Astrocyte of the cerebellum (primary cell): Measurements from ENCODE around the gene NAT10.
"Not testable (repeated sequence)": the region's sequence is repeated elsewhere in the genome, so short reads cannot be mapped to it uniquely, and the experiment has no call there.

Source experiments
- DNase-seq: peaks from one replicate; pipeline ENCODE4 v3.0.0-alpha.2; 2011; ENCODE audit warnings: low read depth
- H3K4me3 ChIP-seq: 2 replicates; pipeline ENCODE4 v1.5.1; 2011; ENCODE audit warnings: mild to moderate bottlenecking, low read depth, low read length, moderate library complexity
- in situ Hi-C: cut with HindIII; loops from 2 replicates; pipeline ENCODE4 v1.10.0; 2017; ENCODE audit warnings: low sequenced_read_pairs
- TF ChIP-seq, protein P1 (sequence below): IDR thresholded peaks from 2 replicates; pipeline ENCODE4 v1.5.1; 2012; ENCODE audit warnings: low read length, low read depth, moderate library complexity, mild to moderate bottlenecking; ENCODE audit errors: missing control alignments

The NAT10 gene

DNA sequence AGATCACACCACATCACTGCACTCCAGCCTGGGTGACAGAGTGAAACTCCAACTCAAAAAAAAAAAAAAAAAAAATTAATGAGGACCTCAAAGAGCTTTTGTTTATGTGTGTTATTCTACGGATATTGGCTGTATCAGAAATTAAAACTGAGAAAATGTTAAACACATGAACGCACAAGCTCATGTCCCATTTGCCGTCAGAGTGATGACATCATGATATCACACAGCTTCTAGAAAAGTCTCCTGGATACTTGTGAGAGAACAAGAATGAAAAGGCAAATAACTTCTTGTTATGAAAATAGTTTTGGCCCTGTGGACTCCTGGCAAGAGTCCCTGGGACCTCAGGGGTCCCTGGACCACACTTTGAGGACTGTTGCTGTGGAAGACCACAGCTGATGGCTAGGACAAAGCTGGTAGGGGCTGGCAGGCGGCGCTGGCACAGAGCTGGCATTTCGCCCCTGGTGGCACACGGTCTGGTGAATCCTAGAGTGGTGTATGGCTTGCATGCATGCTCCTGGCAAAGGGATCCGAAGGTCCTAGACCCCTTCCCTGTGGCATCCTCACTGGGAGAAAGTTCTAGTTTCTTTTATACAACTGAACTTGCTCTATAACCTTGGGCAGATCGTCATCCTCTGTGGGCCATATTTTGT, 73.7 kb downstream of the NAT10 start:
- H3K4me3 ChIP-seq: no peak overlapping the region
- TF ChIP-seq, protein P1, sequence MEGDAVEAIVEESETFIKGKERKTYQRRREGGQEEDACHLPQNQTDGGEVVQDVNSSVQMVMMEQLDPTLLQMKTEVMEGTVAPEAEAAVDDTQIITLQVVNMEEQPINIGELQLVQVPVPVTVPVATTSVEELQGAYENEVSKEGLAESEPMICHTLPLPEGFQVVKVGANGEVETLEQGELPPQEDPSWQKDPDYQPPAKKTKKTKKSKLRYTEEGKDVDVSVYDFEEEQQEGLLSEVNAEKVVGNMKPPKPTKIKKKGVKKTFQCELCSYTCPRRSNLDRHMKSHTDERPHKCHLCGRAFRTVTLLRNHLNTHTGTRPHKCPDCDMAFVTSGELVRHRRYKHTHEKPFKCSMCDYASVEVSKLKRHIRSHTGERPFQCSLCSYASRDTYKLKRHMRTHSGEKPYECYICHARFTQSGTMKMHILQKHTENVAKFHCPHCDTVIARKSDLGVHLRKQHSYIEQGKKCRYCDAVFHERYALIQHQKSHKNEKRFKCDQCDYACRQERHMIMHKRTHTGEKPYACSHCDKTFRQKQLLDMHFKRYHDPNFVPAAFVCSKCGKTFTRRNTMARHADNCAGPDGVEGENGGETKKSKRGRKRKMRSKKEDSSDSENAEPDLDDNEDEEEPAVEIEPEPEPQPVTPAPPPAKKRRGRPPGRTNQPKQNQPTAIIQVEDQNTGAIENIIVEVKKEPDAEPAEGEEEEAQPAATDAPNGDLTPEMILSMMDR: no peak
- no peak for DNase-seq
- in situ Hi-C loops: no loop called here

DNA sequence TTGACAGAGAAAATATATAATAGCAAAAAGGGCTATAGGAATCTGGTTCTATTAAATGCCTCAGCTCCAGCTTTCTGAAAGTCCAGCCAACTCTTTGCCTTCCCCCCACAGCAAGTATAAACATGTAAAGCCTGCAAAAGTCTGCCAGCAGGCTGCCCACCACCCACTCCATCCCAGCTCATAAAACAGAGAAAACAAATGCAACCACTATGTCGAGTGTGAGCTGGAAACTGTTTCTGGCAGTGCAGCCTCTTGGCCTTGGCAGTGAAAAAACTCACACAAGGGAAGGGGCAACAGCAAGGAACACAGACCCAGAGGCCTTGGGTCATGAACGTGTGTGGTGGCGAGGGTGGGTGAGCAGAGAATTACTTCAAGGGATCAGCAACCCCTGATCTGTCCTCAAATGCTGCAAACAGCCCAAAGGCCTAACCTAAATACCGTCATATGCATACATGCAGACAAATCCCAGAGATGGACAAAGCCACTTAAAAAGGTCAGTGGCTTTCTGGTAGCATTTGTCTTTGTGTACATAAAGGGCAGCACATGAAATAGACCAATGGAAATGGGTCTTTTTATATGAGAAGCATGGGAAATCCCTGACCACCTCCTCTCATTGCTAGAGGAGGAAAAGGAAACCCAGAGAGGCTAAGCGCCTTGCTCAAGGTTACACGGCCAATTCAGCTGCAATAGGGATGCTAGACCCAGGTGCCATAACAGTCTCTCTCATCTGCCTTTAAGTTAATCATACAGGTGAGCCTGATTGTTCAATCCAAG, 74.8 kb downstream of the NAT10 start:
- H3K4me3 ChIP-seq: no peak overlapping the region
- no peak for DNase-seq
- in situ Hi-C loops: loop anchor here (5.0 kb wide), 2 partner anchors 107 to 172 kb away; no protein-coding TSS in a partner anchor
- TF ChIP-seq, protein P1: no peak

DNA sequence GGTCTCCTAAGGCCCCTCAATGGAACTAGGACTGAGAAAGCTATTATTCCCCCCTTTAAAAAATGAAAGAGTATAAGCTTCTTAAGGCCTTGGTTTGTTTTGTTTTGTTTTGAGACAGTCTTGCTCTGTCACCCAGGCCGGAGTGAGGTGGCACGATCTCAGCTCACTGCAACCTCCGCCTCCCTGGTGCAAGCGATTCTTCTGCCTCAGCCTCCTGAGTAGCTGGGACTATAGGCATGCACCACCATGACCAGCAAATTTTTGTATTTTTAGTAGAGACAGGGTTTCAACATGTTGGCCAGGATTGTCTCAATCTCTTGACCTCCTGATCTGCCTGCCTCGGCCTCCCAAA, 75.4 kb downstream of the NAT10 start:
- not testable (repeated sequence) for H3K4me3 ChIP-seq, DNase-seq
- in situ Hi-C loops: loop anchor here (5.0 kb wide), 2 partner anchors 107 to 172 kb away; no protein-coding TSS in a partner anchor

DNA sequence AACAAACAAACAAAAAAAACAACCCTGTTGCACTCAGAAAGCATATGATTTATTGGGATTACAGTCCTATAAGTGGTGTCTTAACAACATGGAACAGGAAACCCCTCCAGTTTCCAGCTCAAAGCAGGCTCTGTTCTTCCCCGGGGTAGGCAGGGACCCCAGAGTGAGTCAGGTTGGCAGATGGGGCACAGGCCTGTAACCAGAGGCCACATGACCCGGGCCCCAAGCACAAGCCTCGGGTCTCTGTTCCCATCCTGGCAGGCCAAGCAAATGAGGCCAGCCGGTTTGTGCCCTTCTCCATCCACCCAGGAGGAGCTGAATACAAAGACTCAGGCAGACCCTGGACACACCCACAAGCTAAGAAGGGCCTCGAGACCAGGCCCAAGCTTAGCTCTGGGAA, 75.8 kb downstream of the NAT10 start:
- in situ Hi-C loops: loop anchor here (5.0 kb wide), 2 partner anchors 106 to 171 kb away; no protein-coding TSS in a partner anchor
- H3K4me3 ChIP-seq: no peak overlapping the region
- DNase-seq: no peak
- TF ChIP-seq, protein P1: no peak

DNA sequence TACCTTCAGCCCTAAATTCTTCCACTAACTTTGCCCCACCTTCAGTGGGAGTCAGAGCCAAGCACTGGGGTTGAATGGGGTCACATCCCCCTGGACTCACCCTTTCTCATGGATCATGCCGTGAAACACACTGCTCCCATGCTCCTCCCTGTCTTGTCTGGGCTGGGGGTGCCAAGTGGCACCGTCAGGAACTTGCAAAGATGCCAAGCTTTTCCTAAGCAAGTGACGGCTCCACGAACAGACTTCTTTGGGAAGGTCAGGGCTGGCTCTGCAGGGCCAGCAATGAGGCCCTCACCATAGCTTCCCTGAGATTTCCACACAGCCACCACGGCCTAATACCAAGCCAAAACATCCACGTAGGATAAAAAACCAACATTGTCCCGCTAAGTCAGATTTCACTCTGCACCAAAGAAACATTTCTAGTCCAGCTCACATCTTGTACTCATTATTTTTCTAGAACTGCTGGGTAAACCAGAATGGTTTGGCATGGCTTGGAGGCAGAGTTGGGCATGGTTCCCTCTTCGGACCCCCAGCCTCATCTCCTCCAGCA, 76.5 kb downstream of the NAT10 start:
- in situ Hi-C loops: loop anchor here (5.0 kb wide), 2 partner anchors 105 to 170 kb away; no protein-coding TSS in a partner anchor
- no peak overlapping the region for H3K4me3 ChIP-seq
- TF ChIP-seq, protein P1: no peak
- DNase-seq: no peak

DNA sequence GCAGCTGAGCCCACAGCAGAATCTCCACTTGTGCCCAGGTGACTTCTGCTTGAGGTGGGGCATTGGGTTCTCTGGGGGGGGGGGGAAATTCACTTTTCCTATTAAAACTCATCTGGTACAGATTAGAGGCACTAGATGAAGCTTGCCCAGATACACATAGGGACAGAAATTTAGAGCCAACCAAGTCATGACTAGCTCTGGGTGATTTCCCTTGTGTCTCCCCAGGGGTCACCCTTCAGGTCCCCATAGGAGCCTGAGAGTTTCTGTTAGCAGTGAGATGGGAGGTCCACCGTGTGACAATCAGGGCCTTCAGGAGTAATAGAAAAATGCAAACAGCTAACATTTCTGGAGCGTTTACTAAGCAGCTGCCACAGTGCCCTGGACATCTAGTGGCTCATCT, 77.0 kb downstream of the NAT10 start:
- TF ChIP-seq, protein P1: no peak
- in situ Hi-C loops: loop anchor here (5.0 kb wide), 2 partner anchors 105 to 170 kb away; no protein-coding TSS in a partner anchor

More for the DNA sequence above, 77.0 kb downstream of the NAT10 start:
- H3K4me3 ChIP-seq: no peak overlapping the region
- DNase-seq: no peak
